Transverse colon (tissue), 3 donors: Measurements from ENCODE around the gene HMG20A.

Experiments used
- POLR2A ChIP-seq: fragments of 450-650 bp; IDR thresholded peaks from one replicate; pipeline ENCODE4 v1.6.1; 2016; ENCODE audit warnings: antibody characterized with exemption, mild to moderate bottlenecking, moderate library complexity
- POLR2AphosphoS5 ChIP-seq, 3 donors: sonication (generic); formaldehyde crosslinking; IDR thresholded peaks; one replicate each; pipeline ENCODE4 v1.6.1; 2016; ENCODE audit warnings: antibody characterized with exemption in 3 of 3

DNA sequence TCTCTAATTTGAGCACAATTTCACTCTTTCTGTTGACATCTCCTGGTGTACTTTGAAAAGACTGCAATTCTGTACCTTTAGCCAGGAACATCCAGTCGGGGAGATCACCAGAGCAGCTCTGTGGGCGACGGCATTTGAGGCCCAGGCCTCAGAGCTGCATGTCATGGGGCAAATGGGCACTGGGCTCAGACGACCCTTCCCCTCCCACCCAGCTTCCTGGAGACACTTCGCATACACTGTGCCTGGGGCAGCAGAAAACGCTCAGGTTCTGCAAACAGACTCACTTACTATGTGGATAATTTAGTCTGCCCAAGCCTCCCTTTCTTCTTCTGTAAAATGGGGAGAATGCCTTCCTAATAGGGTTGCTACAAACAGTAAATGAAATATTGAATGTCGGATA, 96.9 kb downstream of the HMG20A start:
- TF ChIP-seq POLR2A (no peak), POLR2AphosphoS5 (IDR thresholded peaks at IDR 0.05) (no peak)
